Stimulated activated CD8-positive, alpha-beta memory T cell treated with anti-CD3 and anti-CD28 coated beads, Interleukin-2, amount 100 ng/mL, for 1 hour (primary cell): ENCODE data around the gene DBNL.
A peak's percentile ranks its signal among the peaks of the same experiment; 100 is the strongest.

ENCODE experiments used
- DNase-seq, 2 donors: peaks; one replicate each; pipeline ENCODE4 v3.0.0-alpha.2; 2020; ENCODE audit warnings: low read depth in 2 of 2

Gene DBNL

GRCh38 chr7:44061645-44062179 lies 17.2 kb downstream of the DBNL start:
- DNase-seq = no peak

- no peak for DNase-seq
Observed at GRCh38 chr7:44062180-44062902, 17.8 kb downstream of the DBNL start.

DNA sequence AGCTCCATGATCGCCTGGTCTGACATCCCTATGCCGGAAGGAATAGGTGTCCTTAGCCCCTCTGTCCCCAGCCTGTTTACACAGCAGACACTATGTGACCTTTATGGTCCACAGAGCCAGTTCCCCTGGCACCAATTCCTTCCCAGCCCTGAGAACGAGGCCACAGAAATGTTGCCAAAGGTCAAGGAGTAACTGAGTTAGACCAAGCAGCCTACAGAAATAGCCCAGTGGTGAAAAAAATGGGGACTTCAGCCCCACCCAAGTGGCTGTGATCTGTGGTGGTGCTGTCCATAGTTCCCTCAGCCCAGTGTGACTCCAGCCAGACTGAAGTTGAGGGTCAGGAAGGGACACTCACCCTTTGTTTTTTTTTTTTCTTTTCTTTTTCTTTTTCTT lies 18.4 kb downstream of the DBNL start:
- no peak for DNase-seq

DNA sequence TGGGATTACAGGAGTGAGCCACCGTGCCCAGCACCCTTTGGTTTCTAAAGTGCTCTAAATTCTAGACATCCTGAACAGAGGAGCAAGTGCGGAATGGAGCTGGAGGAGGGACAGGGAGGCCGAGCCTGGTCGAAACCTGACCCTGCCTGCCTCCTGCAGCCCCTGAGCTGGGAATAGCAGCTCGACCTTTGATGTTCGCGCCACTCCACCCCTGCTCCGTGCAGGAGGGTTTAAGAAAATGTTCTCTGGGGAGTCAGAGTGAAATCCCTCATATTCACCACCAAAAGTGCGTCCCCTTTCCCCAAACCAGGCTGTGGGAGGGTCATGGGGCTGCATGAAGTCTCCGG lies 19.0 kb downstream of the DBNL start:
- DNase-seq = no peak

GRCh38 chr7:44063894-44064651 lies 19.6 kb downstream of the DBNL start:
- DNase-seq = no peak

- no peak for DNase-seq
Observed at GRCh38 chr7:44064791-44065430, 20.4 kb downstream of the DBNL start.

- no peak for DNase-seq
Observed at GRCh38 chr7:44065431-44066110, 21.1 kb downstream of the DBNL start, which contains the start of gene PGAM2. TSS of gene PGAM2 (minus strand) at chr7:44065567. CDS start at chr7:44065529, 38 bp downstream.

DNA sequence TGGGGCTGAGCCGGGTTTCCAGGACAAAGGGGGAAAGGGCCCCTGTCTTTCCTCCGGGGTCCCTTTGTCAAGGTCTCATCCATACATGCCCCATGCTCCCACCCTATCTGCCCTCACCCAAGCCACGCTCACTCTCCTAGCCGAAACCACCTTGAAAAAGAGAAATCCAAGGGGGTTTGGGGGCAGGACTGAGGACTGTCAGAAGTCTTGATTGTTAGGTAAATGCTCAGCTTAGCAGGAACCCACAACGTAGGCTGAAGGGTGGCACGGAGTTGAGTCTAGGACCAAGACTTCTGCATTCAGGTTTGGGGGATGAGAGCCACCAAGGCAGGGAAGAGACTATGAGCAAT lies 21.6 kb downstream of the DBNL start:
- no peak for DNase-seq

DNA sequence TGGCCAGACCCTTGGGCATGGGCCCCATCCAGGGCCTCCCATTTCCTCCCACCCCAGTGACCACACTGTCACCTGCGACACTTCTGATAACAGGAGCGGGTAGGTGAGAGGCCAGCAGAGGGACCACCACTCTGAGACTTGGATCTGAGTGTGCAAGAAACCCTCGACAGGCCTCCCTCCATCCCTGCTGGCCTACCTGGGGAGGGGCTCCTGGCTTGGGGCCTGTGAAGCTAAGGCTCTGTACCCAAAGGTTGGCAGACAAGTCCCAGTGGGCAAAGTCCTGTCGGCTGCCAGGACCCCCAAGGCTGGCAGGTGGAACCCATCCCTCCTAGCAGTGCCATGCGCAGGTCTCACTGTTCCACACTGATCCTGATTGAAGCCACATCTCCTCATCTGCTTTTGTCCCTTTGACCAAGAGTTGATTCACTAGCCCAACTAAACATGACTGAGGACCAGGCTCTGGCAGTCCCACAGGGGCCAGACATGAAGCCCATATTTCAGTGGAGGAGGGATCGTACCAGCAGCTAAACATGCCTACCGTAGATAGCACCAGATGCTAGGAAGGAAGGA lies 22.1 kb downstream of the DBNL start:
- no peak for DNase-seq

DNA sequence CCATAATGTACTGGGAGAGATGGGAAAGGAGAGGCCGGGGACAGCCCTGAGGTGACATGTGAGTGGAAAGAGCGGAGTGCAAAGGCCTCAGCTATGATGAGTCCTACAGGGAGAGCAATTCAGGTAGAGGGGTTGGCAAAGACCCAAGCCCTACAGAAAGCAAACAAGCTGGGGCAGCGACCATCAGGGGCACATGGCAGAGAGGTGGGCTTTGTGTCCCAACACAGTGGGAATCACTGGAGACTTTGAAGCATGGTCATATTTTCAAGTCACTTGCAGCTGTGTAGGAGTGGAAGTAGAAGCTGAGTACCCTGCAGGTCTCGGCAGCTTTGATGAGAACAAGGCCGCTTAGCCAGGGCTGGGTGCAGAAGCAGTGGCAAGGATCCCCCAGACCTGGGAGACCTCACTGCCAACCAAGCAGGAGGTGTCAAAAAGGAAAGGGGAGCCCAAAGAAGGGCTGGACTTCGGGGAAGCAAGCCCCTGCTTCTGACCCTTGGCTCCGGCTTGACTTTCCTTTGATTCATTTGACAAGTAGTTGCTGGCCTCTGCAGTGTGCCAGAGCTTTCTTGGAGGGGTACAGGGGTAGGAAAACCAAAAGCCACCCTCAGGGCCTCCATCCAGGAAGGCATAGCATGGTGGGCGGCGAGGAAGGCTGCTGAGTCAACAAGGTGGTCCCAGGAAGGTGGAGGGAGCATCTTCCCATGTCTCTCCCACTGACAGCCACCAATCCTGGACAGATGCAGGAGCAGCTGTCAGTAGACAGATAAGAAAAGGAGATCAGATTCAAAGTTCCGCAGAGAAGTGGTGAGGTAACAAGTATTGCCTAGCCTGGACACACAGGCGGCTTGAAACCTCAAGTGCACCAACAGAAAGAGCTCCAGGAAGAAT lies 22.8 kb downstream of the DBNL start:
- DNase-seq = no peak

GRCh38 chr7:44068054-44068453 lies 23.6 kb downstream of the DBNL start:
- no peak for DNase-seq

GRCh38 chr7:44071726-44072363 lies 27.3 kb downstream of the DBNL start:
- DNase-seq = no peak

- DNase-seq = no peak
Observed at GRCh38 chr7:44072364-44073231, 28.1 kb downstream of the DBNL start.

- peak; percentile 40 to 47 for DNase-seq
Observed at GRCh38 chr7:44073664-44074348, 29.3 kb downstream of the DBNL start.

GRCh38 chr7:44074349-44074695 lies 29.8 kb downstream of the DBNL start:
- DNase-seq = no peak

- no peak for DNase-seq
Observed at GRCh38 chr7:44075296-44076075, 31.0 kb downstream of the DBNL start.

DNA sequence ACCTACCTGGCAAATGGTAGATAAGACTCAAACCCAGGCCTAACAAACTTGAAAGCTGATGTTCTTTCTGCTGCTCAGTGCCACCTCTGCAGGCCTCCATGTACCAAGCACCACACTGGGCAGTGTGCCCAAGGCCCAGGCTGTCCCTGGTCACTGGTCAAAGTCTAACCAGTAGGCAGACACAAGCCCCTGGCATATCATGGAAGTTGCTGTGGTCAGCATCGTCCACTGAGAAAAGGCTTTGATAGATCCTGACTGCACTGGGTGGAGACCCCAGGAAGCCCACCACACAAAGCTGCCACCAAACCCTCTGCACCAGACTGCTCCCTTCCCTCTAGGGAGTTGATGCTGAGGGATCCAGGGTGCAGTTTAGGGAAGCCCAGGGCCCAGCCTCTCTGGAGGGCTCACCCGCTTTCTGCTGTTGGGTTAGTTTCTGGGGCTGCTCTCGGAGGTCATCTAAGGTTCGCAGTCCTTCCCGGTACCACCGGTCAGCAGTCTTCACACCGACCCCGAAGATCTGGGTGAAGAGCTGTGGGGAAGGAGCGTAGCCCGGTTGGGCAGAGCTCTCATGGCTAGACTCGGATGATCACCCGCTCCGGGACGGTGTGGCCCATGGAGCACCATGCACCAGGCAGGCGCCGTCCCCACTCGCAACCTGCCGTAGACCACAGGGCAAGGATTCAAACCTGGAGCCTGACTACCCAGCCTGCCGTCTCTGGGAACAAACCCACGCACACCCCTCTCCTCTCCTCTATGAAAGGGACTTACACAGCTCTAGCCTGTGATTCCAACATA lies 31.8 kb downstream of the DBNL start:
- no peak for DNase-seq
